HUES64 (cell line): ENCODE results near the gene ZCCHC13.
"Not testable (repeated sequence)": the region's sequence is repeated elsewhere in the genome, so short reads cannot be mapped to it uniquely, and the experiment has no call there.

Source experiments
- H3K27ac ChIP-seq: 2 replicates; pipeline ENCODE4 v1.7.0; 2013; ENCODE audit warnings: low read depth, low read length, inconsistent platforms
- H3K27me3 ChIP-seq: 2 replicates; pipeline ENCODE4 v1.6.1; 2013; ENCODE audit warnings: mild to moderate bottlenecking, low read length; ENCODE audit not compliant: insufficient read depth
- H3K36me3 ChIP-seq: 2 replicates; pipeline ENCODE4 v1.6.1; 2013; ENCODE audit warnings: mild to moderate bottlenecking, low read length; ENCODE audit not compliant: insufficient read depth
- H3K4me1 ChIP-seq: 2 replicates; pipeline ENCODE4 v1.6.1; 2013; ENCODE audit warnings: mild to moderate bottlenecking, low read length, moderate library complexity; ENCODE audit not compliant: insufficient read depth
- H3K4me3 ChIP-seq: 2 replicates; pipeline ENCODE4 v1.5.1; 2013; ENCODE audit warnings: mild to moderate bottlenecking, low read length, moderate library complexity
- H3K9ac ChIP-seq: 2 replicates; pipeline ENCODE4 v1.6.1; 2013; ENCODE audit warnings: mild to moderate bottlenecking, low read depth, low read length
- H3K9me3 ChIP-seq: 2 replicates; pipeline ENCODE4 v1.6.1; 2013; ENCODE audit warnings: low read depth, low read length; ENCODE audit not compliant: insufficient read depth
- WGBS: fragments of 150-250, 120-280 bp; methylation state at CpG from one replicate; pipeline ENCODE4 v1.1.7; 2013; ENCODE audit warnings: missing lambda C conversion rate; 5-methylcytosine and 5-hydroxymethylcytosine counted together

The ZCCHC13 gene

DNA sequence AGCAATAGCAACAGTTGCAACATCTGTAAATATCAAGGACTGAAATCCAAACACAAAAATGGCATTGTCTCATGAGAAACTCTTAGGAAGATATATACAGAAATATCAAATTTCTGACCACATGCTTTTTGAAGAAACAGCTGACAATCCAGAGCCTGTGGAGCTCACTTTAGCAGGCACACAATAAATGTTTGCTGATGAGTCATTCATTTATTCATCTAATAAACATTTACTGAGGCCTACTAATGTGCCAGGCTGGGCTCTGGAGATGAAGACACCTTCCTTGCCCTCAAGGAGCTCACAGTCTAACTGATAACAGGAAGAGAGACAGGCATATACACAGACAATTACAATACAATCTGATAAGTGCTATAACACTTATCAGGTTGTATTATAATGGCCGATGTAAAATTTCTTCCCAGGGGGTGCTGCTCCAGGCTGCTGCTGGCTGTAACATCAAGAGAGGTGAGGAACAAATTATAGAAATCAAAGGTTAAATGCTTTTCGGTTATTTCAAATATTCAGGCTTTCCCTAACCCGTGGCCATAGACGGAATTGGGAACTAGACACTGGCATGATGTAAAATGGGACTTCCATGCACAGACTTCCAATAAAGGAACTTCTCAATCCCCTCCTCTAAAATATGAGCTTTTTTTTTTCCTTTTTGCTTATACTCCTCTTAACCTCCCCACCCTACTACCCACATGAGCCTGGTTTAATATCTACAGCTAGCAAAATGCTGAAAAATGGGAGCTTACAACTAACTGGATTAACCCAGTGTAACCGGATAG, 16.8 kb upstream of the ZCCHC13 start:
- Histone ChIP-seq H3K27ac (no peak overlapping the region), H3K4me1 (peaks cover 50% of the 10 kb centered on the region), H3K4me3 (no peak overlapping the region), H3K27me3 (no peaks in the 10 kb centered on the region), H3K36me3 (peaks cover 49% of the 10 kb centered on the region), H3K9me3 (no peaks in the 10 kb centered on the region), H3K9ac (no peak overlapping the region)
- 98% methylated on average over 4 of the region's 5 CpGs for WGBS

DNA sequence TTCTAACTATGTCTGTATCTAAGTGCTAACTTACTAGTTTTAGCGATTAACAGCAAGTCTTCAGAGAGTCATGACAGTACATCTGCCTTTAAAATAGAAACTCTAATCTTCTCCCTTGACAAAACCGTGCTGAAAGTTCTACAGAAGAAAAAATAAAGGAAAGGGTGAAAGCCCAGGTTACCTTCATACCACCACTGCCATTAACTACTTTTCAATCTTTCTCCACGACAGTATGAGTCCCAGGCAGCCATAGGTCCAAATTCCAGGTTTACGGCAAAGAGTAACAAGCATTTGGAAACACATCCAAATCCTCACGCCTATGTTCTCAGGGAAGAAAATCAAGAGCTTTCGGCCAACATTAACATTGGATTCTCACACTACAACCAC, 12.4 kb upstream of the ZCCHC13 start:
- Histone ChIP-seq H3K9ac (peak overlapping the region; percentile 89), H3K36me3 (peaks cover 26% of the 10 kb centered on the region; the same call in 1 of the 2 replicates), H3K27me3 (no peaks in the 10 kb centered on the region), H3K4me3 (peak overlapping the region; percentile 88), H3K4me1 (peaks cover 26% of the 10 kb centered on the region), H3K9me3 (no peaks in the 10 kb centered on the region), H3K27ac (peak overlapping the region; percentile 93)
- under 1% methylated on average over 5 of the region's 6 CpGs for WGBS

DNA sequence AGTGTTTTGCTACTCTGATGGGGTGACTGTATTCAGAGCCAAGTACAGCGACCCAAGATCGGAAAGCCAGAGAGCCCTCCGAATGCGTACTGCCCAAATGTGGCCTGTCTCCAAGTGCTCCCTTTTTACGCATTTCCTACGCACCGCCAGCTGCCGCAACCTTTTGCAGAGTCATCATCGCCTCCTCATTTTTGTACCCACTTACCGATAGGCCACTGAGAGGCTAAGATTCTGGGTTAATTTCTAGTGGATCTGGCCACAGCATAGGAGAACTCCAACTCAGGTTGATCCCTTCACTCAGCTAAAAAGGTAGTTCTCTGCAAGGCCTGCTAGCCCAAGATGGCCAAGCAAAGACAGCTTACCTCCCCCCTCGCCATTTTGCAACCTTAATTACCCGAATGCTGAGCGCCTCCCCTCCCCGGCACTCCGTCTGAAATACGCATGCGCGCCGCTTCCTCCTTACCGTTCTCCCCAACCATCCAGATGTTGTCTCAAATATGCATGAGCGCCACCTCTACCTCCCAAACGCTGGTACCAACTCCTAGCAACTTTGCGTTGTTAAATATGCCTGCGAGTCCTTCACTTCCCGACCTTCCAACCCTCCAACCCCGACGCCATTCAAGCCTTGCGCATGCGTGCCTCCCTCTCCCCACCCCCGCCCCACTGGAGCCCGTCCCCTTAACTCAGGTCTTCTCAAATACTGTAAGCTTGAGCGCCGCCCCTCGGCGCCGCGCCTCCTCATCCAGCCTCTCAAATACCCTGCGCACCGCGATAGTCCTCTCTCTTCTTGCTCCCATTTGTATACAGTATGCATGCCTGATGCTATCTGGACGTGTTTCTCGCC, 11.8 kb upstream of the ZCCHC13 start:
- Histone ChIP-seq H3K9me3 (no peaks in the 10 kb centered on the region), H3K9ac (peak overlapping the region; percentile 89), H3K36me3 (peaks cover 19% of the 10 kb centered on the region; the same call in 1 of the 2 replicates), H3K27me3 (no peaks in the 10 kb centered on the region), H3K27ac (peak overlapping the region; percentile 93), H3K4me3 (peak overlapping the region; percentile 88), H3K4me1 (peaks cover 19% of the 10 kb centered on the region)
- under 1% methylated on average over 42 of the region's 42 CpGs for WGBS

DNA sequence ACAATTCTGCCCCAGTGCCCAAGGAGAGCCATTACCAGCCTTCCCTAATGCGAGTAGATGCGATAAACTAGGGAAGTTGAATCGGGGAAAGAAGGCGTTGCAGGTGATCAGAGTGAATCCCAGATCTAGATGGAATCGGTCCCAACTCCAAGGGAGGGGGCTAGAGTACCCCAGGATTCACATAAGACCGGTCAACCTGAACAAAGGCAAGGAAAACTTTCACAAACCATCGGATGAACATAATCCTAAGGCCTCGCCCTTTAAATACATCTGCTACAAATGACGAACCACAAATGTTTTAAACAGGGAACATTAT, 11.2 kb upstream of the ZCCHC13 start:
- Histone ChIP-seq H3K4me3 (peak overlapping the region; percentile 88), H3K4me1 (peaks cover 14% of the 10 kb centered on the region), H3K9ac (peak overlapping the region; percentile 69), H3K27me3 (no peaks in the 10 kb centered on the region), H3K27ac (peak overlapping the region; percentile 68; the same call in 1 of the 2 replicates), H3K9me3 (no peaks in the 10 kb centered on the region), H3K36me3 (peaks cover 14% of the 10 kb centered on the region; the same call in 1 of the 2 replicates)
- WGBS, result 0% methylated on average over 9 of the region's 9 CpGs

DNA sequence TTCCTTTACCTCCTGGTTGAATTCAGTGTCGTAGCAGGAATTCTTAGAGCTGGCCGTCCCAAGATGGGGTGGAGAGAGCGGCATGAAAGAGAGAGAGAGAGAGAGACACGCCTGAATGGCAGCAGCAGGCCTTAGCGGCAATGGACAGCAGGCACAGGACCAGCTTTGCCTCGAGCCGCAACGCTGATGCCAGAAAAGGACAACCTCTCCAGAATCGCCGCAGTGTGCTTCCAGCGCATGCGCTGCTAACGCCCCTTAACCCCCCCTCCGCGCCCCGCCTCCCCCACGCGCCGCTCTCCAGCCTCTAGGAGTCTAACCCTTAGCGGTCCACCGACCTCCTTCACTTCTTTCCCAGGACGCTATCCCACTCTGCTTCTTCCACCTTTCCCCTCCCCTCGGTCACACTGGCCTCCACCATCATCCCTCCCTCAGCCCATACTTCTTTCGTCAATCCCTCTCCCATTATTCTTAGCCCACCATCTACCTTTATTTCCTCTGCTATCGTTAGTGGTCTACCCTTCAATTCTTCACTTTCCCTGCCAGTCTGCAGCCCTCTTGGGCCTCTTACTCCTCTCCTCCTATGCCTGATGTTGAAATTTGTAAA, 10.5 kb upstream of the ZCCHC13 start:
- 3% methylated on average over 25 of the region's 25 CpGs for WGBS
- Histone ChIP-seq H3K36me3 (peaks cover 7% of the 10 kb centered on the region; the same call in 1 of the 2 replicates), H3K9ac (peak overlapping the region; percentile 69), H3K4me1 (peaks cover 9% of the 10 kb centered on the region), H3K27ac (peak overlapping the region; percentile 68; the same call in 1 of the 2 replicates), H3K4me3 (peak overlapping the region; percentile 88), H3K27me3 (no peaks in the 10 kb centered on the region), H3K9me3 (no peaks in the 10 kb centered on the region)

DNA sequence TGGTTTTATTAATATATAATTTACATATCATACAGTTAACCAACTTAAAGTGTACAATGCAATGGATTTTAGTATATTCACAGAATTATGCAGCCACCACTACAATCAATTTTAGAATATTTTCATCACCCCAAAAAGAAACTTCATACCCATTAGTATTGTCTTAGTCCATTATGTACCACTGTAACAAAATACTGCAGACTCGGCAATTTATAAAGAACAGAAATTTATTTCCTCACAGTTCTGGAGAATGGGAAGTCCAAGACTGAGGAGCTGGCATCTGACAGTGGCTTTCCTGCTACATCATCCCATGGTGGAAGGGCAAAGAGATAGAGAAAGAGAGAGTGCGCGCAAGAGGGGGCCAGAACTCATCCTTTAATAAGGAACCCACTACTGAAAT, 8.9 kb upstream of the ZCCHC13 start:
- Histone ChIP-seq H3K9ac (no peak overlapping the region), H3K27me3 (no peaks in the 10 kb centered on the region), H3K4me1 (no peaks in the 10 kb centered on the region), H3K27ac (no peak overlapping the region), H3K4me3 (no peak overlapping the region), H3K36me3 (no peaks in the 10 kb centered on the region), H3K9me3 (no peaks in the 10 kb centered on the region)
- 100% methylated on average over 2 of the region's 3 CpGs for WGBS

DNA sequence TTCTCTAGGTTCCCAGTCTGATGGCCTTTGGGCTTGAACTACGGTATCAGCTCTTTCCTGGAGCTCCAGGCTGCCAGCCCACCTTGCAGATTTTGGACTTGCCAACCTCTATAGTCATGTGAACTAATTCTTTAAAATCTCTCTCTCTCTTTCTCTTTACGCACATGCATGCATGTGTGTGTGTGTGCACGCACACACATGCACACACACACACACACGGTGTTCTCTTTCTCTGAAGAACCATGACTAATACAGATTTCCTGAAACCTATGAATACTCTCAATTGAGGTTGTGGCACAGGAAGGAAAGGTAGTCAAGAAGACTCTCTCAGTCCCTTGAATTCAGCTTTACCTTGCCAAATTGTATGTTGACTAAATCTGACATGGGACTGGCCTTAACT, 6.2 kb upstream of the ZCCHC13 start:
- WGBS, result 87% methylated on average over 2 of the region's 4 CpGs
- no peak overlapping the region for H3K9ac ChIP-seq

DNA sequence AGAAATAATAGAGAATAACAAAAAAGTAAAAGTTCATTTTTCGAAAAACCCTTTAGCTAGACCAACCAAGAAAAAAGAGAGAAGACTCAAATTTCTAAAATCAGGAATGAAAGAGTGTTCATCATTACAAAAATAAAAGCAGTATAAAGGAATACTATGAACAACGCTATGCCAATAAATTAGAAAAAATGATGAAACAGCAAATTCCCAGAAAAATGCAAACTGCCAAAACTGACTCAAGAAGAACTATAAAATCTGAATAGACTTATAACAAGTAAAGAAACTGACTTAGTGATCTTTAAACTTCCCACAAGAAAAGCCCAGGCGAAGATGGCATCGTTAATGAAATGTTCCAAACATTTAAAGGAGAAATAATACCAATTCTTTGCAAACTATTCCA, 3.1 kb upstream of the ZCCHC13 start:
- Histone ChIP-seq H3K36me3 (no peaks in the 10 kb centered on the region), H3K4me1 (0 out of 2 replicates have a peak, but pooled peaks cover 4% of the 10 kb centered on the region), H3K4me3 (no peak overlapping the region), H3K9ac (no peak overlapping the region), H3K27ac (no peak overlapping the region), H3K9me3 (no peaks in the 10 kb centered on the region), H3K27me3 (no peaks in the 10 kb centered on the region)
- no CpG with 5 or more reads among the region's 4 CpGs for WGBS

More for the DNA sequence above, 6.2 kb upstream of the ZCCHC13 start:
- Histone ChIP-seq H3K4me3 (no peak overlapping the region), H3K4me1 (0 out of 2 replicates have a peak, but pooled peaks cover 4% of the 10 kb centered on the region), H3K9me3 (no peaks in the 10 kb centered on the region), H3K36me3 (no peaks in the 10 kb centered on the region), H3K27ac (no peak overlapping the region), H3K27me3 (no peaks in the 10 kb centered on the region)

DNA sequence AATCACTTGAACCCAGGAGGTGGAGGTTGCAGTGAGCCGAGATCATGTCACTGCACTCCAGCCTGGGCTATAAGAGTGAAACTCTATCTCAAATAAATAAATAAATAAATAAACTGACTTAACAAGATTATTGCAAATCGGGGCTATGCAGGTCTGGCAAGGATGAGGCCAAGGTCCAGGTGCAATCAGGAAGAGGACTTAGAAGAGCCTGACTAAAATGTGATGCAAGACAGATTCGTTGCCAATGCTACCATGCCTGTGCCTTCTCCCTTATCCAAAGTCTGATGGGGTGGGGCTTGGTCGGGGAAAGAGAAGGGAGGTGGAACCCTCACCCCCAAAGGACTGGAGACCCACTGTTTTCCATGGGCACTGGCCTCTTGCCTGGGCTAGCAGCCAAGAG, 14.7 kb downstream of the ZCCHC13 start:
- Histone ChIP-seq H3K36me3 (no peaks in the 10 kb centered on the region), H3K9me3 (no peaks in the 10 kb centered on the region), H3K27me3 (no peaks in the 10 kb centered on the region), H3K4me1 (no peaks in the 10 kb centered on the region), H3K27ac (no peak overlapping the region), H3K4me3 (no peak overlapping the region), H3K9ac (no peak overlapping the region)
- WGBS, result 83% methylated on average over 2 of the region's 4 CpGs

DNA sequence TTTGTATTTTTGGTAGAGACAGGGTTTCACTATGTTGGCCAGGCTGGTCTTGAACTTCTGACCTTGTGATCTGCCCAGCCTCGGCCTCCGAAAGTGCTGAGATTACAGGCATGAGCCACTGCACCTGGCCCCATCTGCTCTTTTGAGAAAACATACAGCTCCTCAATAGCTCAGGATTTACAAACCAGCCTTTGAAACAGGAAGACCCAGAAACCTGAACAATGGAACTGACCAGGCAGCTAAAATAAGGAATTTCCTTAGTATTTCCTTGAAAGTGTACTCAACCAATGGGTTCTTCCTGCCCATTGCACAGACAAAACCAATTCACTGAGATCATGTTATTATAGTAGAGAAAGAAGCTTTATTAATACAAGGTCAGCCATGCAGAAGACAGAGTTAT, 15.3 kb downstream of the ZCCHC13 start:
- not testable (repeated sequence) for H3K27me3 ChIP-seq, H3K9me3 ChIP-seq, H3K27ac ChIP-seq, H3K4me3 ChIP-seq, H3K36me3 ChIP-seq, H3K4me1 ChIP-seq, H3K9ac ChIP-seq
- 95% methylated on average over 2 of the region's 2 CpGs for WGBS

DNA sequence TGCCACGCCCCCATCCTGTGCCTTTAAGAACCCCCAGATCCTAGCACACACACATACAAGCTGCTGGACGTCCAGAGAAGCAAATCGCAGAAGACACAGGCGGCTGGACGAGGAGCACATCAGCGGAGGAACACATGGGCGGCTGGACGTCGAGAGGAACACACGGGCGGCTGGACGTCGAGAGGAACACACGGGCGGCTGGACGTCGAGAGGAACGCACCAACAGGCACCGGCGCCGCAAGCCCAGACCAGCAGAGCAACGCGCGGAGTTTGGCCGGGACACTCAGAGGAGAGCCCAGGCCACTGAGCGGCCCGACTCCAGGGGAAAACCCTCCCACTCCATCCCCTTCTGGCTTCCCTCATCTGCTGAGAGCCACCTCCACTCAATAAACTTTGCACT, 17.2 kb downstream of the ZCCHC13 start:
- no peak overlapping the region for H3K9ac ChIP-seq
- no peaks in the 10 kb centered on the region for H3K9me3 ChIP-seq
- no peaks in the 10 kb centered on the region for H3K36me3 ChIP-seq
- no peaks in the 10 kb centered on the region for H3K27me3 ChIP-seq
- peaks cover 6% of the 10 kb centered on the region for H3K4me1 ChIP-seq
- no peak overlapping the region for H3K4me3 ChIP-seq
- no peak overlapping the region for H3K27ac ChIP-seq
- WGBS, result 94% methylated on average over 27 of the region's 27 CpGs
